Fibroblast of the conjunctiva (primary cell): Measurements from ENCODE around the gene ERMARD.

Source experiments
- DNase-seq: peaks from one replicate; pipeline ENCODE4 v3.0.0-alpha.2; 2010; ENCODE audit warnings: low read depth

Gene ERMARD

DNA sequence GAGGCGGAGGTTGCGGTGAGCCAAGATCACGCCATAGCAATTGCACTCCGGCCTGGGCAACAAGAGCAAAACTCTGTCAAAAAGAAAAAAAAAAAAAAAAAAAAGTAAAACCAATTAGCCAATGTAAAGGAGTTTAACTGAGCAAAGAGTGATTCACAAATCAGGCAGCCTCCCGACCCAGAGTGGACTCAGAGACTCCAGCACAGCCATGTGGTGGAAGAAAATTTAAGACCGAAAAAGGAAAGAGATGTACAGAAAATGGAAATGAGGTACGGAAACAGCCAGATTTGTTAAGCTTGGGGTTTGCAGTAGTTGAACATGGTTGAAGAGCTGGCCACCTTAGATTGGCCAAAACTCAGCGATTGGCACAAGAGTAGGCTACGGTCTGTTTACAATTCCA is 51.4 kb downstream of the ERMARD start:
- DNase-seq = no peak

DNA sequence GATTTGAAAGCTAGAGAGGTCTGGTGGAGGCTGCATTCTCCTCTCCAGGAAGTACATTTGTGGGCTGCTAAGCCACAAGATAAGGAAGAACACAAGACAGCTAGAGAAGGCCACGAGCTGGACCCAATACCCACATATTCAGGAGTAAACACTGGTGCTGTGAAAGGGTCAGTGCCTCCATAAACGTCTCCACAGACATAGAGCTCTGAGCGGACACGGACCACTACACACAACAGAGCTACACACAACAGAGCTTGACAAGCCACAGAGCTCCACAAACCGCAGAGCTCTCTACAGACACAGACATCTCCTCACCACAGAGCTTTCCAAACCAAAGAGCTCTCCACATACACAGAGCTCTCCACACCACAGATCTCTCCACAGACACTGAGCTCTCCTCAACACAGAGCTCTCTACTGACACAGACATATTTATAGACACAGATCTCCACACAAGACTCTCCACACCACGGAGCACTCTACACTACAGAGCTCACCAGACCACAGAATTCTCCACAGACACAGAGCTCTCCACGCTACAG is 51.9 kb downstream of the ERMARD start:
- no peak for DNase-seq

DNA sequence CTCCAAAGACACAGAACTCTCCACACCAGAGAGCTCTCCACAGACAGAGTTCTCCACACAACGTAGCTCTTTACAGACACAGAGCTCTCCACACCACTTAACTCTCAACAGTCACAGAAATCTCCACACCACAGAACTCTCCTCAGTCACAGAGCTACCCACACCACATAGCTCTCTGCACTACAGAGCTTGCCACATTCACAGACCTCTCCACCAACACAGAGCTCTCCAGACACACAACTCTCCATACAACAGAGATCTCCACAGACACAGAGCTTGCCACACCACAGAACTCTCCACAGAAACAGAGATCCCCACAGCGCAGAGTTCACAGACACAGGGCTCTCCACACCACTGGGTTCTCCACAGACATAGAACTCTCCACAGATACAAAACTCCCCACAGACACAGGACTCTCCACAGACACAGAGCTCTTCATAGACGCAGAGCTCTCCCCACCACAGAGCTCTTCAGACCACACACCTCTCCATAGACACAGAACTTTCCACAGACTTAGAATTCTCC is 52.5 kb downstream of the ERMARD start:
- no peak for DNase-seq

DNA sequence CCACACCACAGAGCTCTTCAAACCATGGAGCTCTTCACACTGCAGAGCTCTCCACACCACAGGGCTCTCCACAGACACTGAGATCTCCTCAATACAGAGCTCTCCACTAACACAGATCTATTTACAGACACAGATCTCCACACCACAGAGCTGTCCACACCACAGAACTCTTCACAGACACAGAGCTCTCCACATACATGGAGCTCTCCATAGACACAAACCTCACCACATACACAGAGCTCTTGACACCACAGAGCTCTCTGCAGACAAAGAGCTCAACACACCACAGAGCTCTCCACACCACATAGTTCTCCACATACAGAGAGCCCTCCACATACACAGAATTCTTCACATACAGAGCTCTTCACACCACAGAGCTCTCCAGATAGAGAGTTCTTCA is 53.0 kb downstream of the ERMARD start:
- no peak for DNase-seq

DNA sequence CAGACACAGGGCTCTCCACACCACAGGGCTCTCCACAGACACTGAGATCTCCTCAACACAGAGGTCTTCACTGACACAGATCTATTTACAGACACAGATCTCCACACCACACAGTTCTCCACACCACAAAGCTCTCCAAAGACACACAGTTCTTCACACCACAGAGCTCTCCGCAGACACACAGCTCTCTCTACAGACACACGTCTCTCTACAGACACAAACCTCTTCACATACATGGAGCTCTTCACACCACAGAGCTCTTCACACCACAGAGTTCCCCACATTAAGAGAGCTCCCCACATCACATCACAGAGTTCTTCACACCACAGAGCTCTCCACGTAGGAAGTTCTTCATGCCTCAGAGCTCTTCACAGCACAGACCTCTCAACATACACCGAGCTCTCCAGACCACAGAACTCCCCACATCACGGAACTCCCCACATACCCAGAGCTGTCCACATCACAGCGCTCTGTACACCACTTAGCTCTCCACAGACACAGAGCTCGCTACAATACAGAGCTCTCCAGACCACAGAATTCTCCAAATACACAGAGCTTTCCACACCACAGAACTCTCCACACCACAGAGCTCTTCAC is 53.9 kb downstream of the ERMARD start:
- no peak for DNase-seq

DNA sequence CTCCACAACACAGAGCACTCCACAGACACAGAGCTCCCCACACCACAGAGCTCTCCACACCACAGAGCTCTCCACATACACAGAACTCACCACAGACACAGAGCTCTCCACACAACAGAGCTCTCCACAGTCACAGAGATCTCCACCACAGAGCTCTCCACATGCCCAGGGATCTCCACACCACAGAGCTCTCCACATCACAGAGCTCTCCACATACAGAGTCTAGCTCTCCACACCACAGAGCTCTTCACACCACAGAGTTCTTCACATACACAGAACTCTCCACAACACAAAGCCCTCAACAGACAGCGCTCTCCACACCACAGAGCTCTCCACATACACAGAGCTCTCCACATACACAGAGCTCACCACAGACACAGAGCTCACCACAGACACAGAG is 55.3 kb downstream of the ERMARD start:
- DNase-seq = no peak

DNA sequence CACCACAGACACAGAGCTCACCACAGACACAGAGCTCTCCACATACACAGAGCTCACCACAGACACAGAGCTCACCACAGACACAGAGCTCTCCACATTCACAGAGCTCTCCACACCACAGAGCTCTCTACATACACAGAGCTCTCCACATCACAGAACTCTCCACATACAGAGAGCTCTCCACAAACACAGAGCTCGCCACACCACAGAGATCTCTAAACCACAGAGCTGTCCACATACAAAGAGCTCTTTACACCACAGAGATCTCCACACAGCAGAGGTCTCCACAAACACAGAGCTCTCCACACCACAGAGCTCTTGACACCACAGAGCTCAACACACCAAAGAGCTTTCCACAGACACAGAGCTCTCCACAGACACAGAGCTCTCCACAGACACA is 55.8 kb downstream of the ERMARD start:
- no peak for DNase-seq

DNA sequence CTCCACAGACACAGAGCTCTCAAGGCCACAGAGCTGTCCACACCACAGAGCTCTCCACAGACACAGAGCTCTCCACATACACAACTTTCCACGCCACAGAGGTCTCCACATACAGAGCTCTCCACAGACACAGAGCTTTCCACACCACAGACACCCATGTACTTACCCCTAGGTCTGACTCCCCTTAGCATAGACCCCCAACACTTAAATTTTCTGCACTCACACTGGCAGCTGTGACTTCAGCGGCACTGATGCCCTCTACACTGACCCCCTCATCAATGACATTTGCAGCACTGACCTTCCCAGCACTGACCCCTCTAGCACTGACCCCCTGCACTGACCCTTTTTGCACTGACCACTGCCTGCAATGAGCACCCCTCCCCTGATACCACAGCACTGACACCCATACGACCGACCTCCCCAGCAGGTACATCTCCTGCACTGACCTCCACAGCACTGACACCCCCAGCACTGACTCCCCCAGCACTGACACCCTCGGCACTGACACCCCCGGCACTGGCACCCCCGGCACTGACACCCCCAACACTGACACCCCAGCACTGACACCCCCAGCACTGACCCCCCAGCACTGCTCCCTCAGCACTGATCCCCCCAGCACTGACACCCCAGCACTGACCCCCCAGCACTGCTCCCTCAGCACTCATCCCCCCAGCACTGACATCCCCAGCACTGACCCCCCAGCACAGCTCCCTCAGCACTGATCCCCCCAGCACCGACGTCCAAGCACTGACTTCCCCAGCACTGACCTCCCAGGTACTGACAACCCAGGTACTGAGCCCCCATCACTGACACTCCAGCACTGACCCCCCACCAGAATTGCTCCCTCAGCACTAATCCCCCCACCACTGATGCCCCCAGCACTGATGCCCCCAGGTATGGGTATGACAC is 56.5 kb downstream of the ERMARD start:
- no peak for DNase-seq

DNA sequence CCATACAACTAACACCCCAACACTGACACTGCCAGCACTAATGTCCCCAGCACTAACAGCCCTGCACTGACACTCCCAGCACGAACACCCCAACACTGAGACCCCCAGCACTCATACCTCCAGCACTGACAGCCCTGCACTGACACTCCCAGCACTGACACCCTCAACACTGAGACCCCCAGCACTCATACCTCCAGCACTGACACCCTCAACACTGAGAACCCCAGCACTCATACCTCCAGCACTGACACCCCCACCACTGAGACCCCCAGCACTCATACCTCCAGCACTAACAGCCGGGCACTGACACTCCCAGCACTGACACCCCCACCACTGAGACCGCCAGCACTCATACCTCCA is 57.2 kb downstream of the ERMARD start:
- DNase-seq = no peak

DNA sequence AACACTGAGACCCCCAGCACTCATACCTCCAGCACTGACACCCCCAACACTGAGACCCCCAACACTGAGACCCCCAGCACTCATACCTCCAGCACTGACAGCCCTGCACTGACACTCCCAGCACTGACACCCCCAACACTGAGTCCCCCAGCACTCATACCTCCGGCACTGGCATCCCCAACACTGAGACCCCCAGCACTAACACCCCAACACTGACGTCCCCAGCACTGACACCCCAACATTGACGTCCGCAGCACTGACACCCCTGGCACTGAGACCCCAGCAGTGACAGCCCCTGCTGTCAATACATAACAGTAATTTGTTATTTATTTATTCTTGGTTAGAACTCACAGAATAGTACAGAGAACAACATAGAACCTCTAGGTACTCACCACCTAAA is 58.0 kb downstream of the ERMARD start:
- no peak for DNase-seq

DNA sequence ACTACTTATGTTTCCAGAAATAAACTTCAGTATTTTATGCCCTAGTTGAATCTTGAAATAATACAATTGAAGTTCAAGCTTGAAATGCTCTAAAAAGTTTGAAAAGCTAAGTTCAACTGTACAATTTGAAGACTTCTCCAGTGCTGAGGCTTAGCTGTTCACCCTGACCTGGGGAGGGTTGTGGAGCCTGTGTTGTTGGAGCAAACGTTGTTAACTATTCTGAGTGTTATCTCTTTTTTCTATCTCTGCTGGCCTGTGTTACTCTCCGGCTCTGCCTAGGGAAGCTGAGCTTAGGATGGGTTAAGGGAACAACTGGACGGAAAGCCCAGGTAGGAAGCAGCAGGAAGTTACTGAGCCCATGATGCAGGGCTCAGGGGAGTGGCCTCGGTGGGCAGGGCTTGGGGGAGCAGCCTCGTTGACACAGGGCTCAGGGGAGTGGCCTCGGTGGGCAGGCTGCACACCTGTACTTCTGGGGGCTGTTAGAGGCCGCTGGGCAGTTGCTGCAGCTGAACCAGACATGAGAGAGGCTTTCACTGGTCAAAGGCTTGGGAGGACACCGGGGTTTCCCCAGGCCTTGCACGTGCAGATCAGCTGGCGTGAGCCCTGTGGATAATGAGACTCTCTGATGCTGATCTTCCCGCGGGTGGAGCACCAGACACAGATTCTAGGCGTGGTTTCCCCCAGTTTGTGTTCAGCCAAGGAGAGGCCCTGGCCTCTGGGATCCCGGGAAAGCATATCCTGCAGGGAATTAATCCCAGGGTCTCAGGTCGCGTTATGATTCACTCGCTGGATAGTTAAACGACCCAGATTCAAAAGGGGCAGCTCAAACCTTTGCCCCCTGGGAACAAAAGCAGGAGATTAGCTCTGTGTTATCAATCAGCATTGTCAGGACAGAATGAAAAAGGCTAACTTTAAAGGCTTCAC is 58.9 kb downstream of the ERMARD start:
- no peak for DNase-seq

DNA sequence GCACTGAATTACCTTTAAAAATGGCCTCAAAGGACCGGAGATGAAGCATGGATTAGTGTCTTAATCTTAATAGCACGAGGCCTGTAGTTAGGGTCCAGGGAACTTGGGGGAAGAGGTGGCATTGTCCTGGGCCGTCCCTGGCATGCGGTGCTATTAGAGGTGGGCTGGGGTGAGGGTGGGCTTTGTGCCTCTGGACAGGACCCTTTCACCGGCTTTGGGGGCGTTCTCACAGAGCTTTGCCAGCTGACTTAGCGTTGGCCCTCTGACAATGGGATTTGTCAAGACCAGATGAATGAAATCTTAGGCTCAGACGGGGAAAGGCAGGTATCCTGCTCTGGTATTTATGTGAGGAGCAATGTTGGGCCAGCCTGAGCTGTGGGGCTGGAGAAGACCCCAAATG is 59.6 kb downstream of the ERMARD start:
- DNase-seq = no peak

DNA sequence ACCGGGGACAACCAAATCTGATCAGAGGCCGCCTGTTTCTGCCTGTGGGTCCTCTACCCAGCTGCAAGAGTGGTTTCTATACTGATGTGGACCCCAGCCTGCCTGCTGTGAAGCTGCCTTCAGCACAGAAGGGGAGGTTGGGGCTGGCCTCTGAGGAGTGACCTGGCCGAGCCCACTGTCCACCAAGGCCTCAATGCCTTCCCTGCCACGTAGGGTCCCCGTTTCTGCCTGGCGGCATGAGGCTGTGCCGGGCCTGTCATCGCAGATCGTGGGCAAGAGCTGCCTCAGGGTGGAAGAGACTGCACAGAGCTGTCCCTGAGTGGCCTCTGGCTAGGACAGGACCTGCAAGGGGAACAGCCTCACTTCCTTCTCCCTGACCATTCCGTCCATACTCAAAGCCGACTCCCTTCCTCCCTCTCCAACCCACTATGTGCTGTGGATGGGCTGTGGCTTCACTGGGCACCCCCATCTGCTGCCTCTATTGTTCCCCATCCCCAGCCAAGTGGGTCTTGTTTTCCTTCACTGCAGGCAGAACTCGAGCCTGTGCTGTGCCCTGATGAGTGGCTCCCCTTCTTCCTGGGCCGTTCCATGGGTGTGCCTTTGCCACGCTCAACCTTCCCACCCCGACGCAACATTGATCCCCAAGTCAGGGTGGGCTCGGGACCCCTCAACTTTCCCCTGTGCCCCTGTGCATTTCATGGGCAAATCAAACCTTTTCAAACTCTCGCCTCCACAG is 60.3 kb downstream of the ERMARD start:
- DNase-seq = no peak

DNA sequence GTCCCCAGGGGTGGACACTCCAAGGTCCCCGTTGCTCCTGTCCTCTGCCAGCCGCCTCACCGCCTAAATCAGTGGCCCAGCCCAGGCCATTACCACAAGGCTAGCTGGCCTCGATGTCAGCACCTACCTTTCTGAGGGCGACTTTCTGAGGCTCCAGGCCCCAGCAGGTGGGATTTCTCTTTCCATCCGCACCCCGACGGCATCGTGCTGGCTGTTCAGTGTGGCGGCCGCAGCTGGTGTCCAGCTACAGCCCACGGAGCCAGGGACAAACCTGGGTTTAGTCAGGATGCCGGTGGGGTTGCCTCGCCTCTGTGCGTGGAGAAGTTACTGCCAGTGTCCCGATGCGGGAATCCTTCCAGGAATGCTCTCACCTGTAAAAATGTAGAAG is 60.8 kb downstream of the ERMARD start:
- no peak for DNase-seq

DNA sequence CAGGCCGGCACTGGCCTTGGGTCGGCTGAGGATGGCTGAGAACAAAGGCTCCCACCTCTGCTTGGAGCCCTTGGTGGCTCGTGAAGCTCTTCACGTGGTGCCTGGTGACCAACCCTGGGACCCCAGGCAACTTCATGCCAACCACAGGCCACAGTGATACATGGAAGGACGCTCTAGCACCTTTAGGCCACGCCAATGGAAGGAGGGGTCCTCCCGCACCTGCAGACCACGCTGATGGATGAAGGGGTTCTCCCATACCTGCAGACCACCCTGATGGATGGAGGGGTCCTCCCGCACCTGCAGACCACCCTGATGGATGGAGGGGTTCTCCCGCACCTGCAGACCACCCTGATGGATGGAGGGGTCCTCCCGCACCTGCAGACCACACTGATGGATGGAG is 62.5 kb downstream of the ERMARD start:
- DNase-seq = no peak

DNA sequence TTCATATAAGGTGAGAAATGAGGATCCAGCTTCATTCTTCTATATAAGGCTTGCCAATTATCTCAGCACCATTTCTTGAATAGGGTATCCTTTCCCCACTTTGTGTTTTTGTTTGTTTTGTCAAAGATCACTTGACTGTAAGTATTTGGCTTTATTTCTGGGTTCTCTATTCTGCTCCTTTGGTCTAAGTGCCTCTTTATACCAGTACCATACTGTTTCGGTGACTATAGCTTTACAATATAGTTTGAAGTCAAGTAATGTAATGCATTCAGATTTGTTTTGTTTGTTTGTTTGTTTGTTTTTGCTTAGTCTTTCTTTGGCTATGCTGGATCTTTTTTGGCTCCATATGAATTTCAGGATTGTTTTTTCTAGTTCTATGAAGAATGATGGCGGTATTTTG is 64.6 kb downstream of the ERMARD start:
- DNase-seq = no peak

DNA sequence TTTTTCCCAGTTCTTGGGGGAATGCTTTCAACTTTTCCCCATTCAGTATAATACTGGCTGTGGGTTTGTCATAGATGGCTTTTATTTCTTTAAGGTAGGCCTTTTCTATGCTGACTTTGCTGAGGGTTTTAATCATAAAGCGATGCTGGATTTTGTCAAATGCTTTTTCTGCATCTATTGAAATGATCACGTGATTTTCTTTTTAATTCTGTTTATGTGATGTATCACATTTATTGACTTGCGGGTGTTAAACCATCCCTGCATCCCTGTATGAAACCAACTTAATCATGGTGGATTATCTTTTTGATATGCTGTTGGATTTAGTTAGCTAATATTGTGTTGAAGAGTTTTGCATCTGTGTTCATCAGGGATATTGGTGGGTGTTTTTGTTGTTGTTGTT is 65.6 kb downstream of the ERMARD start:
- no peak for DNase-seq

DNA sequence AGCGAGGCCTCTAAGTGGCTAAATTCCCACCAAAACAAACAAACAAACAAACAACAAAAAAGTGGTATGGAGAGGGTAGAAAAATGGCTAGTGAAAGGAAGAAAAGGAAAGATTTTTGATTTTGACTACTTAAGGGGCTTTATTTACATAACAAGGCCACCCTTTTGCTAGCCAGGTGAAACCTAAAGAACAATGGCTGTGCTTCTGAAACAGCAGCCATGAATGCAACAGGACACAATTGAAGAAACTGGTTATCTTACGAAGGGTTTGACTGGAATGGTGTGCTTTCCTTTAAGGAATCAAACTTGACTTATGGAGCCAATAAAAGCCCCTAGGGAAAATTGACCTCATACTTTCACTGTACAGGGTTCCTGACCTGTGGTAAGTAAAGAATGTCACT is 68.9 kb downstream of the ERMARD start:
- DNase-seq = no peak

DNA sequence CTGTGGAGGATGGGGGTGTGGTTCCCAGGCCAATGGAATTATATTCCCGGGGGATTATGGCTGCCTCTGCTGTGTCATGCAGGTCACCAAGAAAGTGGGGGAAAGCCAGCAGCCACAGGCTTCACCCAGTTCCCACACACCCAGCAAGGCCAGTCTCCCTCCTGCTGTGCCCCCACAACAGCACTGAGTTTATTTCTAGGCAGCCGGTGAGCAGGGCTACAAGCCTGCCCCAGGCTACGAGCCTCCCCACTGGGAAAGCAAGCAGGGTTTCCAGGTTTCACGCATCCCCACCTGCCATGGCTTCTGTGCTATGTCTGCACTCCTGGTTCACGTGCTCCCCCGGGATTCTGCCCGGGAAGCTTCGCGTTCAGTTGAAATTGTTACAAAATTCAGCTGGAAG is 72.6 kb downstream of the ERMARD start:
- no peak for DNase-seq

DNA sequence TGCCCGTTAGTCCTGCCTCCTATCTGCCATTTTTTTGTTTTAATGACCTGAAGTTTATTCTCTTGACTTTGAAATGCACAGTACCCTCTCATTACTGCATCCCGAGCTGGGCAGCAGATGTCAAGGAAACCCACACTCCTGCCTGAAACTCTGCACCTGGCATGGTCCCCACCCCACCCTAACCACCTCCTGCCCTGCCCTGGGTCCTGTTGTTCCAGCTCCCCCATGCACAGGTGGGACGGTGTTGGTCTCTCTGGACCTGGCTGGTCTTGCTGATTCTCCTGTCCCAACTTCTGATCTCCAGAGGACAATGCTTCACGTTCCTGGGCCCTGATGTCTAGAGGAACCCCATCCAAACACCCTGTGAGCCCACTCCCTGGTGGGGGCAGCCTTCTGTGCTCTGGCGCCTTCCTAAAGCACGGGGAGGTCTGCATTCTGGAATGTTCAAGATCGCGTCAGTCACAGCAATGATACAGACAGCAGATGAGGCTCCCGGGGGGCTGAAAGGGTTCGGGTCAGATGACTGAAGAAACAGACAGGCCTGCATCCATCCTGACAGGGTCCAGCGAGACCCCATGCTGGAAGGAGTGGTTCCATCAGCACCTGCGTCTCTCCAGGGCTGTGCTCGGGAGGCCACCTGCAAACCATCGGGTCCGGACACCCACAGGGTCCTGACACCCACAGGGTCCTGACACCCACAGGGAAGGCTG is 73.6 kb downstream of the ERMARD start:
- no peak for DNase-seq
